GM12873 (cell line): ENCODE data around the gene ERMARD.

Experiments
- CTCF ChIP-seq: IDR thresholded peaks from 2 replicates; pipeline ENCODE4 v1.5.1; 2012; ENCODE audit warnings: low read depth, mild to moderate bottlenecking, moderate library complexity, low read length, control low read depth; ENCODE audit not compliant: insufficient read depth; ENCODE audit errors: missing control alignments

The ERMARD gene

GRCh38 chr6:169820358-169820757, 68.9 kb downstream of the ERMARD start:
- TF ChIP-seq CTCF = no peak

- TF ChIP-seq CTCF = no peak
Observed at GRCh38 chr6:169824021-169824420, 72.6 kb downstream of the ERMARD start.

GRCh38 chr6:169824848-169825557, 73.6 kb downstream of the ERMARD start:
- TF ChIP-seq CTCF = no peak

GRCh38 chr6:169825558-169826225, 74.3 kb downstream of the ERMARD start:
- no peak for TF ChIP-seq CTCF

GRCh38 chr6:169826697-169827096, 75.3 kb downstream of the ERMARD start:
- TF ChIP-seq CTCF = no peak

- TF ChIP-seq CTCF = no peak
Observed at GRCh38 chr6:169827290-169827717, 75.9 kb downstream of the ERMARD start.

GRCh38 chr6:169828176-169828575, 76.8 kb downstream of the ERMARD start:
- TF ChIP-seq CTCF = no peak
